Suprapubic skin (tissue), 4 donors: Measurements from ENCODE around the gene TCF12. TPM values are rescaled to one million over a fixed set of nuclear protein-coding genes. Genes with fewer than 3 reads are reported as not detected.

Source experiments
- DNase-seq, 2 donors: peaks; one replicate each; pipeline ENCODE4 v3.0.0-alpha.2; 2019; ENCODE audit warnings: low spot score in 2 of 2
- H3K27ac ChIP-seq: fragments of 200-600 bp; sonication (generic); one replicate; pipeline ENCODE4 v1.5.1; 2019
- H3K27me3 ChIP-seq: fragments of 200-600 bp; sonication (generic); one replicate; pipeline ENCODE4 v1.5.1; 2019
- H3K36me3 ChIP-seq: fragments of 200-600 bp; sonication (generic); one replicate; pipeline ENCODE4 v1.5.1; 2019
- H3K4me1 ChIP-seq: fragments of 200-600 bp; sonication (generic); one replicate; pipeline ENCODE4 v1.5.1; 2019
- H3K4me3 ChIP-seq: fragments of 200-600 bp; sonication (generic); one replicate; pipeline ENCODE4 v1.5.1; 2019; ENCODE audit warnings: mild to moderate bottlenecking
- H3K9me3 ChIP-seq: fragments of 200-600 bp; sonication (generic); one replicate; pipeline ENCODE4 v1.5.1; 2019
- CTCF ChIP-seq, 2 donors: fragments of 200-600 bp in 1 of 2; fragments of 450-650 bp in 1 of 2; sonication (generic) in 1 of 2; IDR thresholded peaks; one replicate each; pipeline ENCODE4 v1.5.1; 2016 to 2019; ENCODE audit warnings: antibody characterized with exemption in 2 of 2, mild to moderate bottlenecking in 1 of 2, moderate library complexity in 1 of 2
- EP300 ChIP-seq: sonication (generic); formaldehyde crosslinking; IDR thresholded peaks from one replicate; pipeline ENCODE4 v1.6.1; 2017; ENCODE audit warnings: antibody characterized with exemption
- POLR2A ChIP-seq, 2 donors: fragments of 450-650 bp; IDR thresholded peaks; one replicate each; pipeline ENCODE4 v1.6.1; 2017; ENCODE audit warnings: antibody characterized with exemption in 2 of 2, mild to moderate bottlenecking in 2 of 2, moderate library complexity in 2 of 2
- POLR2AphosphoS5 ChIP-seq, 3 donors: sonication (generic); formaldehyde crosslinking; IDR thresholded peaks; one replicate each; pipeline ENCODE4 v1.6.1; 2017; ENCODE audit warnings: antibody characterized with exemption in 3 of 3
- WGBS: methylation state at CpG from one replicate; pipeline ENCODE4 v1.1.5; 2018; 5-methylcytosine and 5-hydroxymethylcytosine counted together
- total RNA-seq, 4 donors: library from RNA; depleted of rRNA; stranded (reverse); fragments of >200 nt; gene quantifications; one replicate each; pipeline ENCODE4 v1.1.0, GENCODE V29; 2016

Gene TCF12
- total RNA-seq, 4 donors from 2014 or later, result 91.3 to 118 (median 105) TPM

- H3K4me3 ChIP-seq, result no peak overlapping the region
- no peaks in the 10 kb centered on the region for H3K36me3 ChIP-seq
- H3K27me3 ChIP-seq, result no peaks in the 10 kb centered on the region
- peaks cover 14% of the 10 kb centered on the region for H3K4me1 ChIP-seq
- TF ChIP-seq POLR2A (IDR thresholded peaks at IDR 0.05), result no peak
- TF ChIP-seq CTCF (IDR thresholded peaks at IDR 0.05), result no peak
- TF ChIP-seq EP300, result no peak
- TF ChIP-seq POLR2AphosphoS5 (IDR thresholded peaks at IDR 0.05), result no peak
- DNase-seq, result no peak
- no peak overlapping the region for H3K27ac ChIP-seq
- H3K9me3 ChIP-seq, result no peaks in the 10 kb centered on the region
- 58% methylated on average over 2 of the region's 2 CpGs for WGBS
Measured at GRCh38 chr15:56913670-56914069, 4.8 kb upstream of the TCF12 start.

GRCh38 chr15:56915888-56916287, 2.6 kb upstream of the TCF12 start:
- peaks cover 26% of the 10 kb centered on the region for H3K4me1 ChIP-seq
- WGBS, result 87% methylated on average over 4 of the region's 4 CpGs
- DNase-seq, result no peak
- no peaks in the 10 kb centered on the region for H3K9me3 ChIP-seq
- H3K27ac ChIP-seq, result no peak overlapping the region
- peaks cover 1% of the 10 kb centered on the region for H3K36me3 ChIP-seq
- TF ChIP-seq CTCF (IDR thresholded peaks at IDR 0.05) (no peak), POLR2AphosphoS5 (IDR thresholded peaks at IDR 0.05) (no peak), POLR2A (IDR thresholded peaks at IDR 0.05) (no peak), EP300 (no peak)
- H3K27me3 ChIP-seq, result no peaks in the 10 kb centered on the region
- no peak overlapping the region for H3K4me3 ChIP-seq

- WGBS, result 94% methylated on average over 8 of the region's 8 CpGs
- no peaks in the 10 kb centered on the region for H3K9me3 ChIP-seq
- TF ChIP-seq EP300 (no peak), POLR2A (IDR thresholded peaks at IDR 0.05) (no peak), CTCF (IDR thresholded peaks at IDR 0.05) (no peak), POLR2AphosphoS5 (IDR thresholded peaks at IDR 0.05) (no peak)
- DNase-seq, result no peak
- H3K4me3 ChIP-seq, result peak overlapping the region; percentile 93
- no peak overlapping the region for H3K27ac ChIP-seq
- H3K27me3 ChIP-seq, result no peaks in the 10 kb centered on the region
- H3K4me1 ChIP-seq, result peaks cover 28% of the 10 kb centered on the region
- peaks cover 2% of the 10 kb centered on the region for H3K36me3 ChIP-seq
Measured at GRCh38 chr15:56916825-56917477, 1.5 kb upstream of the TCF12 start.

GRCh38 chr15:56917652-56918045, 795 bp upstream of the TCF12 start:
- WGBS, result 8% methylated on average over 5 of the region's 9 CpGs
- H3K4me3 ChIP-seq, result peak overlapping the region; percentile 93
- H3K4me1 ChIP-seq, result peaks cover 35% of the 10 kb centered on the region
- H3K36me3 ChIP-seq, result peaks cover 5% of the 10 kb centered on the region
- no peaks in the 10 kb centered on the region for H3K27me3 ChIP-seq
- peak overlapping the region; percentile 100 for H3K27ac ChIP-seq
- no peak for DNase-seq
- TF ChIP-seq EP300 (no peak), POLR2A (IDR thresholded peaks at IDR 0.05) (no peak), POLR2AphosphoS5 (IDR thresholded peaks at IDR 0.05) (no peak), CTCF (IDR thresholded peaks at IDR 0.05) (no peak)
- H3K9me3 ChIP-seq, result no peaks in the 10 kb centered on the region

- H3K27me3 ChIP-seq, result no peaks in the 10 kb centered on the region
- peak; percentile 80 to 85 for DNase-seq
- peak in 1 of 3 donors; percentile 29 for TF ChIP-seq POLR2AphosphoS5 (IDR thresholded peaks at IDR 0.05)
- no peak for TF ChIP-seq EP300
- no peak for TF ChIP-seq CTCF (IDR thresholded peaks at IDR 0.05)
- TF ChIP-seq POLR2A (IDR thresholded peaks at IDR 0.05), result peak in 1 of 2 donors; percentile 48
- peaks cover 5% of the 10 kb centered on the region for H3K36me3 ChIP-seq
- 1% methylated on average over 30 of the region's 81 CpGs for WGBS
- peaks cover 46% of the 10 kb centered on the region for H3K4me1 ChIP-seq
- H3K4me3 ChIP-seq, result peak overlapping the region; percentile 93
- no peaks in the 10 kb centered on the region for H3K9me3 ChIP-seq
- peak overlapping the region; percentile 100 for H3K27ac ChIP-seq
Measured at GRCh38 chr15:56919031-56919608, 676 bp downstream of the TCF12 start.
